MM.1S (cell line): ENCODE measurements around the gene COL13A1.

Source experiments
- EZH2 ChIP-seq: fragments of 300-600 bp; sonication (generic); optimal IDR thresholded peaks from 2 replicates; pipeline ENCODE3; 2017; ENCODE audit warnings: low read depth, mild to moderate bottlenecking, antibody characterized with exemption, low read length, mixed read lengths
- EZH2phosphoT487 ChIP-seq: fragments of 300-600 bp; sonication (generic); IDR thresholded peaks from 2 replicates; pipeline ENCODE4 v1.6.1; 2018; ENCODE audit warnings: antibody characterized with exemption, low read length
- TF ChIP-seq, protein P1 (sequence below): fragments of 300-600 bp; sonication (generic); IDR thresholded peaks from 2 replicates; pipeline ENCODE4 v1.5.1; 2016; ENCODE audit warnings: antibody characterized with exemption, low read length, mixed read lengths

DNA sequence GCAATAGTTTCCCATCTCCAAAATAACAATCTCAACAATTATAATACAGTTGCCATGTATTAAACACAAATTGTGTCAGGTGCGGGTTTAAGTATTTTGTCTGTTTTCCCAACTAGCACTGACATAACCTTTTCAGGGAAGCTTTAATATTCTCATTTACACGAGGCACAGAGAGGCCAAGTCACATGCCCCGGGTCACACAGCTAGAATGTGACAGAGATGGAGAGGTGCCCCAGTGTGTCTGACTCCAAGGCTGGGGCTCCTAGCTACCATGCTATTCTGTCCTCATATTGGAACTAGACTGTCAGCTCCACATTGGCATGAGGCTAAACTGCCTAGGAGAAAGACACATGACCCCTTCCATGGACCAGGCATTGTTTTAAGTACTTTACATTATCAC is 77.2 kb downstream of the COL13A1 start:
- no peak for TF ChIP-seq EZH2
- TF ChIP-seq, protein P1, sequence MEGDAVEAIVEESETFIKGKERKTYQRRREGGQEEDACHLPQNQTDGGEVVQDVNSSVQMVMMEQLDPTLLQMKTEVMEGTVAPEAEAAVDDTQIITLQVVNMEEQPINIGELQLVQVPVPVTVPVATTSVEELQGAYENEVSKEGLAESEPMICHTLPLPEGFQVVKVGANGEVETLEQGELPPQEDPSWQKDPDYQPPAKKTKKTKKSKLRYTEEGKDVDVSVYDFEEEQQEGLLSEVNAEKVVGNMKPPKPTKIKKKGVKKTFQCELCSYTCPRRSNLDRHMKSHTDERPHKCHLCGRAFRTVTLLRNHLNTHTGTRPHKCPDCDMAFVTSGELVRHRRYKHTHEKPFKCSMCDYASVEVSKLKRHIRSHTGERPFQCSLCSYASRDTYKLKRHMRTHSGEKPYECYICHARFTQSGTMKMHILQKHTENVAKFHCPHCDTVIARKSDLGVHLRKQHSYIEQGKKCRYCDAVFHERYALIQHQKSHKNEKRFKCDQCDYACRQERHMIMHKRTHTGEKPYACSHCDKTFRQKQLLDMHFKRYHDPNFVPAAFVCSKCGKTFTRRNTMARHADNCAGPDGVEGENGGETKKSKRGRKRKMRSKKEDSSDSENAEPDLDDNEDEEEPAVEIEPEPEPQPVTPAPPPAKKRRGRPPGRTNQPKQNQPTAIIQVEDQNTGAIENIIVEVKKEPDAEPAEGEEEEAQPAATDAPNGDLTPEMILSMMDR: no peak
- TF ChIP-seq EZH2phosphoT487: no peak
